GM12878 (cell line): Measurements from ENCODE around the gene DEFB124. TPM values are rescaled to one million over a fixed set of nuclear protein-coding genes. Genes with fewer than 3 reads are reported as not detected.

Experiments
- ATAC-seq: fragments of 200-7000 bp; cut with Tn5 transposase; 3 replicates; pipeline ENCODE4 v1.9.1; 2020; ENCODE audit warnings: mild to moderate bottlenecking, moderate library complexity
- BruUV-seq: library from RNA; stranded (reverse); fragments of 400-500 nt; replicated peaks from 2 replicates; lab custom pipeline; 2021; lab: Mats Ljungman, UMichigan
- CTCF ChIA-PET: fragments of 300-600 bp; sonication (Branson Sonifier 250); formaldehyde crosslinking; extraction: SDS; loops from one replicate; lab custom pipeline; 2021; ENCODE audit warnings: inconsistent platforms; lab: Yijun Ruan, JAX
- POLR2A ChIA-PET: fragments of 350-600 bp; formaldehyde crosslinking; extraction: SDS; loops from one replicate; lab custom pipeline; 2021; ENCODE audit warnings: inconsistent platforms; lab: Charles Lee
- RAD21 ChIA-PET: fragments of 300-600 bp; sonication (Branson Sonifier 250); formaldehyde crosslinking; loops from one replicate; lab custom pipeline; 2023; ENCODE audit warnings: antibody characterized with exemption; ENCODE audit not compliant: unreplicated experiment; lab: Charles Lee
- SMC1A ChIA-PET: fragments of 300-600 bp; sonication (Branson Sonifier 250); formaldehyde crosslinking; loops from one replicate; lab custom pipeline; 2023; ENCODE audit not compliant: unreplicated experiment, uncharacterized antibody; lab: Charles Lee
- DNase-seq: peaks from one replicate; pipeline ENCODE4 v3.0.0-alpha.2; 2011; ENCODE audit warnings: low read depth, low spot score
- FAIRE-seq: peaks from 3 replicates; lab custom pipeline; 2011; peaks lifted over from hg19 to GRCh38; lab: Jason Lieb, UNC
- H2AFZ ChIP-seq: 2 replicates; pipeline ENCODE4 v1.6.0; 2011; ENCODE audit warnings: low read depth, low read length, control low read depth; ENCODE audit not compliant: control insufficient read depth
- H3K27ac ChIP-seq: 2 replicates; pipeline ENCODE4 v1.5.1; 2011; ENCODE audit warnings: control low read depth; ENCODE audit not compliant: control insufficient read depth, insufficient read depth
- H3K27me3 ChIP-seq, 2 experiments: replicated peaks in 1 of 2; 2 replicates each; pipeline versions ENCODE4 v1.6.0 to v1.6.1; 2011; ENCODE audit warnings: low read length in 1 of 2; ENCODE audit not compliant: control insufficient read depth in 2 of 2, insufficient read depth in 2 of 2
- H3K36me3 ChIP-seq, 2 experiments: 2 replicates each; pipeline ENCODE4 v1.5.1; 2011; ENCODE audit warnings: low read length in 1 of 2; ENCODE audit not compliant: control insufficient read depth in 2 of 2, insufficient read depth in 2 of 2
- H3K4me1 ChIP-seq: 2 replicates; pipeline ENCODE4 v1.6.1; 2011; ENCODE audit warnings: mild to moderate bottlenecking, low read length, moderate library complexity, mixed read lengths; ENCODE audit not compliant: control insufficient read depth, insufficient read depth
- H3K4me2 ChIP-seq: 2 replicates; pipeline ENCODE4 v1.6.0; 2011; ENCODE audit warnings: control low read depth; ENCODE audit not compliant: control insufficient read depth, insufficient read depth
- H3K4me3 ChIP-seq: fragments of 200-600 bp; sonication (generic); 2 replicates; pipeline ENCODE4 v1.5.1; 2016
- H3K79me2 ChIP-seq: 2 replicates; pipeline ENCODE4 v1.6.0; 2011; ENCODE audit warnings: low read length; ENCODE audit not compliant: control insufficient read depth, insufficient read depth
- H3K9ac ChIP-seq: 2 replicates; pipeline ENCODE4 v1.8.0; 2011; ENCODE audit warnings: low read length, control low read depth, mixed read lengths; ENCODE audit not compliant: control insufficient read depth, insufficient read depth
- H3K9me3 ChIP-seq: replicated peaks from 3 replicates; pipeline ENCODE4 v1.5.1; 2011; ENCODE audit warnings: mild to moderate bottlenecking, low read length; ENCODE audit not compliant: control insufficient read depth, insufficient read depth
- H4K20me1 ChIP-seq: 2 replicates; pipeline ENCODE4 v1.6.0; 2011; ENCODE audit not compliant: control insufficient read depth, insufficient read depth
- CHD4 ChIP-seq: fragments of 200-600 bp; sonication (generic); IDR thresholded peaks from 2 replicates; pipeline ENCODE4 v1.6.1; 2016; ENCODE audit warnings: mild to moderate bottlenecking
- FOXM1 ChIP-seq: IDR thresholded peaks from 2 replicates; pipeline ENCODE4 v1.6.1; 2012; ENCODE audit warnings: low read depth, mild to moderate bottlenecking, inconsistent platforms, low read length, moderate library complexity
- POLR2AphosphoS5 ChIP-seq: IDR thresholded peaks from 2 replicates; pipeline ENCODE4 v1.6.1; 2011; ENCODE audit warnings: mild to moderate bottlenecking, low read length, inconsistent platforms
- PRDM15 ChIP-seq: fragments of 450-650 bp; formaldehyde crosslinking; IDR thresholded peaks from 2 replicates; pipeline ENCODE4 v1.4.0; 2020; ENCODE audit warnings: mild to moderate bottlenecking, moderate library complexity
- SUZ12 ChIP-seq: fragments of 200-600 bp; sonication (generic); IDR thresholded peaks from one replicate; pipeline ENCODE4 v1.6.1; 2018; ENCODE audit warnings: antibody characterized with exemption, mild to moderate bottlenecking; ENCODE audit not compliant: unreplicated experiment
- TAF1 ChIP-seq: IDR thresholded peaks from 2 replicates; pipeline ENCODE4 v1.6.1; 2011; ENCODE audit warnings: mild to moderate bottlenecking, low read depth, low read length, borderline replicate concordance
- ZBTB11 ChIP-seq: fragments of 450-650 bp; formaldehyde crosslinking; IDR thresholded peaks from 2 replicates; pipeline ENCODE4 v1.5.0; 2022; ENCODE audit warnings: mild to moderate bottlenecking, missing genetic modification characterization
- ZNF592 ChIP-seq: fragments of 450-650 bp; IDR thresholded peaks from 2 replicates; pipeline ENCODE4 v1.6.1; 2017; ENCODE audit warnings: mild to moderate bottlenecking, moderate library complexity
- WGBS: methylation state at CpG from one replicate; pipeline ENCODE4 v1.1.6; 2016; ENCODE audit warnings: low lambda C conversion rate; ENCODE audit not compliant: insufficient replicate concordance, insufficient coverage; ENCODE audit errors: missing lambda C conversion rate; 5-methylcytosine and 5-hydroxymethylcytosine counted together
- in situ Hi-C: fragments of 300-500 bp; cut with MboI; formaldehyde crosslinking; loops from 9 replicates; pipeline ENCODE4 v1.14.3; 2018; ENCODE audit warnings: mixed read lengths
- intact Hi-C: fragments of 100-400 bp; cut with micrococcal nuclease; formaldehyde crosslinking; loops from one replicate; pipeline ENCODE4 v1.14.2; 2022; ENCODE audit not compliant: unreplicated experiment
- polyA plus RNA-seq, 11 experiments: library from polyadenylated mRNA; depleted of rRNA in 4 of 11; unstranded in 6 of 11; stranded (reverse) in 5 of 11; fragments of >200 nt; fragmentation: Nextera tagmentation in 4 of 11; fragmentation: Illumina TruSeq in 1 of 11; extraction: Ambion mirVana in 4 of 11; extraction: Trizol in 1 of 11; gene quantifications; 1 replicate in 1 of 11; 2 replicates in 10 of 11; pipeline versions ENCODE4 v1.2.1 to v1.2.3, GENCODE V29; 2011 to 2016; ENCODE audit warnings: inconsistent platforms in 2 of 11, missing spikeins in 2 of 11, low read depth in 1 of 11
- total RNA-seq, 4 experiments: library from RNA; depleted of rRNA in 3 of 4; stranded (reverse); fragments of >200 nt in 3 of 4; fragmentation: Illumina TruSeq in 1 of 4; extraction: Trizol in 1 of 4; gene quantifications; 2 replicates each; pipeline versions ENCODE4 v1.2.1 to v1.2.3, GENCODE V29; 2013 to 2021

Gene DEFB124
- total and polyA plus RNA-seq, 10 of the 15 experiments (the other 5 are each of a cell fraction or from before 2014, with no cell fraction given), result not detected

- no peaks in the 10 kb centered on the region; the same call in 1 of the 2 replicates for H3K4me1 ChIP-seq
- FAIRE-seq (no peak), ATAC-seq (no peak), DNase-seq (no peak)
- RAD21 ChIA-PET, result interaction anchor here (0.6 kb wide), 1 partner anchor 205 kb away, joined by 3 read pairs; no protein-coding TSS in a partner anchor
- H3K4me2 ChIP-seq, result no peak overlapping the region
- no peak overlapping the region for H2AFZ ChIP-seq
- SMC1A ChIA-PET, result no interaction called here
- no peak overlapping the region for H3K27ac ChIP-seq
- intact Hi-C loops, result no loop called here
- peaks cover 3 to 17% of the 10 kb centered on the region in 2 experiments for H3K36me3 ChIP-seq
- TF ChIP-seq SUZ12 (no peak), FOXM1 (no peak), TAF1 (no peak), ZNF592 (no peak), PRDM15 (CRISPR knock-in tag) (no peak), CHD4 (no peak), ZBTB11 (CRISPR knock-in tag) (no peak), POLR2AphosphoS5 (no peak)
- H4K20me1 ChIP-seq, result peaks cover 4% of the 10 kb centered on the region; the same call in 1 of the 2 replicates
- 97% methylated on average over 6 of the region's 6 CpGs for WGBS
- peaks cover 36% of the 10 kb centered on the region for H3K79me2 ChIP-seq
- POLR2A ChIA-PET, result interaction anchor here (0.6 kb wide), 1 partner anchor 50 kb away, joined by 4 read pairs; no protein-coding TSS in a partner anchor
- no peak overlapping the region for H3K4me3 ChIP-seq
- H3K9ac ChIP-seq, result no peak overlapping the region
- no TSS peak for BruUV-seq
- in situ Hi-C loops, result no loop called here
- H3K27me3 ChIP-seq, result no peaks in the 10 kb centered on the region
- H3K9me3 ChIP-seq, result no peaks in the 10 kb centered on the region
- CTCF ChIA-PET, result interaction anchor here (0.7 to 1.2 kb wide), 2 partner anchors 47 to 90 kb away, joined by 3 to 4 read pairs; no protein-coding TSS in a partner anchor
Measured at GRCh38 chr20:31522731-31523130, 47.8 kb upstream of the DEFB124 start.
